HCT116 (cell line): Measurements from ENCODE around the gene RAB3IP.

Experiments used
- CEBPB ChIP-seq: IDR thresholded peaks from 2 replicates; pipeline ENCODE4 v1.6.1; 2012; ENCODE audit warnings: low read depth
- EZH2 ChIP-seq: fragments of 200-600 bp; sonication (generic); IDR thresholded peaks from 2 replicates; pipeline ENCODE4 v1.6.1; 2017; ENCODE audit warnings: antibody characterized with exemption, mixed run types
- EZH2phosphoT487 ChIP-seq: fragments of 200-600 bp; IDR thresholded peaks from 2 replicates; pipeline ENCODE4 v1.6.1; 2018; ENCODE audit warnings: antibody characterized with exemption, borderline replicate concordance
- JUND ChIP-seq: IDR thresholded peaks from 2 replicates; pipeline ENCODE4 v1.6.1; 2012
- RAD21 ChIP-seq: IDR thresholded peaks from 2 replicates; pipeline ENCODE4 v1.6.1; 2012; ENCODE audit warnings: low read depth, mild to moderate bottlenecking
- TF ChIP-seq, protein P1 (sequence below), 3 experiments: fragments of 200-600 bp in 1 of 3; sonication (generic) in 1 of 3; IDR thresholded peaks in 2 of 3; conservative IDR thresholded peaks in 1 of 3; 2 replicates each; pipeline ENCODE4 v1.5.1; 2012 to 2017; ENCODE audit warnings: low read depth in 2 of 3, low read length in 2 of 3, antibody characterized with exemption in 1 of 3, borderline replicate concordance in 1 of 3, control low read depth in 1 of 3, mild to moderate bottlenecking in 1 of 3, mixed read lengths in 1 of 3, mixed run types in 1 of 3, moderate library complexity in 1 of 3; ENCODE audit not compliant: insufficient read depth in 1 of 3
- TF ChIP-seq, protein P2 (sequence below): IDR thresholded peaks from 2 replicates; pipeline ENCODE4 v1.6.1; 2012; ENCODE audit warnings: low read depth
- TF ChIP-seq, protein P3 (sequence below): IDR thresholded peaks from 2 replicates; pipeline ENCODE4 v1.6.1; 2012

DNA sequence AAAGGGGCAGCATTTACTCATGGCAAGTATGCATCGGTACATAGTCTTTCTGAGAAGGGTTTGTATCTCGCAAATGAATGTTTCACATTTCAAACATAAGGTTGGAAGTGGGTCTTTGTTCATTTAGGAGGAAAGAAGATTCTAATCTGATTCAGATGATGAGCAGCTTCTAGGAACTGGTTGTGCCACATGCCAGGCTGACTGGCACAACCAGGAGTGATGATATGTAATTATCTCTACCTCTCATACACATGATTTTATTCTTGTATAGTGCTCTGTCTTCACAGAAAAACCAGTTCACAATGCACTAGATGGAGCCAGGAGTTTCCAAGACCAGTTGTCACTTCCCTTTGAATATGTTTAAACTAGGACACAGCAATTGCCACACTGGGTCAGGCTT, 25.8 kb upstream of the RAB3IP start:
- TF ChIP-seq, protein P1, sequence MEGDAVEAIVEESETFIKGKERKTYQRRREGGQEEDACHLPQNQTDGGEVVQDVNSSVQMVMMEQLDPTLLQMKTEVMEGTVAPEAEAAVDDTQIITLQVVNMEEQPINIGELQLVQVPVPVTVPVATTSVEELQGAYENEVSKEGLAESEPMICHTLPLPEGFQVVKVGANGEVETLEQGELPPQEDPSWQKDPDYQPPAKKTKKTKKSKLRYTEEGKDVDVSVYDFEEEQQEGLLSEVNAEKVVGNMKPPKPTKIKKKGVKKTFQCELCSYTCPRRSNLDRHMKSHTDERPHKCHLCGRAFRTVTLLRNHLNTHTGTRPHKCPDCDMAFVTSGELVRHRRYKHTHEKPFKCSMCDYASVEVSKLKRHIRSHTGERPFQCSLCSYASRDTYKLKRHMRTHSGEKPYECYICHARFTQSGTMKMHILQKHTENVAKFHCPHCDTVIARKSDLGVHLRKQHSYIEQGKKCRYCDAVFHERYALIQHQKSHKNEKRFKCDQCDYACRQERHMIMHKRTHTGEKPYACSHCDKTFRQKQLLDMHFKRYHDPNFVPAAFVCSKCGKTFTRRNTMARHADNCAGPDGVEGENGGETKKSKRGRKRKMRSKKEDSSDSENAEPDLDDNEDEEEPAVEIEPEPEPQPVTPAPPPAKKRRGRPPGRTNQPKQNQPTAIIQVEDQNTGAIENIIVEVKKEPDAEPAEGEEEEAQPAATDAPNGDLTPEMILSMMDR (IDR thresholded peaks at IDR 0.05 in 2 of 3, conservative IDR thresholded peaks at IDR 0.05 in 1 of 3; ENCODE audit: borderline replicate concordance in 1 of 3, insufficient read depth in 1 of 3, low read depth in 2 of 3, low read length in 2 of 3) = no peak
- TF ChIP-seq RAD21 (no peak), EZH2phosphoT487 (no peak), CEBPB (no peak), JUND (no peak), EZH2 (no peak)
- TF ChIP-seq, protein P2, sequence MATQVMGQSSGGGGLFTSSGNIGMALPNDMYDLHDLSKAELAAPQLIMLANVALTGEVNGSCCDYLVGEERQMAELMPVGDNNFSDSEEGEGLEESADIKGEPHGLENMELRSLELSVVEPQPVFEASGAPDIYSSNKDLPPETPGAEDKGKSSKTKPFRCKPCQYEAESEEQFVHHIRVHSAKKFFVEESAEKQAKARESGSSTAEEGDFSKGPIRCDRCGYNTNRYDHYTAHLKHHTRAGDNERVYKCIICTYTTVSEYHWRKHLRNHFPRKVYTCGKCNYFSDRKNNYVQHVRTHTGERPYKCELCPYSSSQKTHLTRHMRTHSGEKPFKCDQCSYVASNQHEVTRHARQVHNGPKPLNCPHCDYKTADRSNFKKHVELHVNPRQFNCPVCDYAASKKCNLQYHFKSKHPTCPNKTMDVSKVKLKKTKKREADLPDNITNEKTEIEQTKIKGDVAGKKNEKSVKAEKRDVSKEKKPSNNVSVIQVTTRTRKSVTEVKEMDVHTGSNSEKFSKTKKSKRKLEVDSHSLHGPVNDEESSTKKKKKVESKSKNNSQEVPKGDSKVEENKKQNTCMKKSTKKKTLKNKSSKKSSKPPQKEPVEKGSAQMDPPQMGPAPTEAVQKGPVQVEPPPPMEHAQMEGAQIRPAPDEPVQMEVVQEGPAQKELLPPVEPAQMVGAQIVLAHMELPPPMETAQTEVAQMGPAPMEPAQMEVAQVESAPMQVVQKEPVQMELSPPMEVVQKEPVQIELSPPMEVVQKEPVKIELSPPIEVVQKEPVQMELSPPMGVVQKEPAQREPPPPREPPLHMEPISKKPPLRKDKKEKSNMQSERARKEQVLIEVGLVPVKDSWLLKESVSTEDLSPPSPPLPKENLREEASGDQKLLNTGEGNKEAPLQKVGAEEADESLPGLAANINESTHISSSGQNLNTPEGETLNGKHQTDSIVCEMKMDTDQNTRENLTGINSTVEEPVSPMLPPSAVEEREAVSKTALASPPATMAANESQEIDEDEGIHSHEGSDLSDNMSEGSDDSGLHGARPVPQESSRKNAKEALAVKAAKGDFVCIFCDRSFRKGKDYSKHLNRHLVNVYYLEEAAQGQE = no peak
- TF ChIP-seq, protein P3, sequence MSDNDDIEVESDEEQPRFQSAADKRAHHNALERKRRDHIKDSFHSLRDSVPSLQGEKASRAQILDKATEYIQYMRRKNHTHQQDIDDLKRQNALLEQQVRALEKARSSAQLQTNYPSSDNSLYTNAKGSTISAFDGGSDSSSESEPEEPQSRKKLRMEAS = no peak
